PC-9 (cell line): Measurements from ENCODE around the gene USP34.

Source experiments
- CTCF ChIP-seq: fragments of 200-600 bp; sonication (generic); conservative IDR thresholded peaks from 2 replicates; pipeline ENCODE4 v1.6.1; 2017; ENCODE audit warnings: mixed run types, antibody characterized with exemption, mild to moderate bottlenecking, moderate library complexity
- EZH2 ChIP-seq: fragments of 200-600 bp; sonication (generic); IDR thresholded peaks from 2 replicates; pipeline ENCODE4 v1.8.0; 2017; ENCODE audit warnings: antibody characterized with exemption, low read depth

GRCh38 chr2:61178603-61179545, 292.0 kb downstream of the USP34 start:
- TF ChIP-seq CTCF: no peak
- no peak for TF ChIP-seq EZH2
